Astrocyte of the spinal cord (primary cell): Measurements from ENCODE around the gene MAP1B.
A peak's percentile ranks its signal among the peaks of the same experiment; 100 is the strongest.

ENCODE experiments used
- DNase-seq: peaks from one replicate; pipeline ENCODE4 v3.0.0; 2011; ENCODE audit warnings: low read depth, low spot score
- H3K4me3 ChIP-seq: 2 replicates; pipeline ENCODE4 v1.5.1; 2011; ENCODE audit warnings: low read depth, mild to moderate bottlenecking, low read length, moderate library complexity
- CTCF ChIP-seq: IDR thresholded peaks from 2 replicates; pipeline ENCODE4 v1.5.1; 2012; ENCODE audit warnings: low read depth, mild to moderate bottlenecking, low read length, inconsistent platforms
- in situ Hi-C: cut with HindIII; loops from 2 replicates; pipeline ENCODE4 v1.10.0; 2017; ENCODE audit warnings: low sequenced_read_pairs

The MAP1B gene

GRCh38 chr5:72238712-72239445 lies 131.6 kb downstream of the MAP1B start:
- no peak for TF ChIP-seq CTCF
- H3K4me3 ChIP-seq: no peak overlapping the region
- no peak for DNase-seq
- in situ Hi-C loops: no loop called here

- TF ChIP-seq CTCF: no peak
- no peak for DNase-seq
- no peak overlapping the region for H3K4me3 ChIP-seq
- in situ Hi-C loops: no loop called here
Measured at GRCh38 chr5:72241346-72242003, 134.2 kb downstream of the MAP1B start.

GRCh38 chr5:72242796-72243475 lies 135.7 kb downstream of the MAP1B start:
- in situ Hi-C loops: no loop called here
- TF ChIP-seq CTCF: no peak
- no peak overlapping the region for H3K4me3 ChIP-seq
- peak; percentile 77 for DNase-seq

GRCh38 chr5:72243706-72244105 lies 136.4 kb downstream of the MAP1B start:
- no peak for DNase-seq
- H3K4me3 ChIP-seq: no peak overlapping the region
- no peak for TF ChIP-seq CTCF
- in situ Hi-C loops: no loop called here

GRCh38 chr5:72244862-72245371 lies 137.6 kb downstream of the MAP1B start:
- H3K4me3 ChIP-seq: no peak overlapping the region
- peak; percentile 55 for TF ChIP-seq CTCF
- peak; percentile 69 for DNase-seq
- in situ Hi-C loops: no loop called here

- TF ChIP-seq CTCF: no peak
- in situ Hi-C loops: no loop called here
- no peak overlapping the region for H3K4me3 ChIP-seq
- DNase-seq: no peak
Measured at GRCh38 chr5:72245546-72245945, 138.3 kb downstream of the MAP1B start.
